GM12801 (cell line): Measurements from ENCODE around the gene CRAT.

Experiments used
- TF ChIP-seq, protein P1 (sequence below): IDR thresholded peaks from one replicate; pipeline ENCODE4 v1.5.1; 2011; ENCODE audit warnings: control low read depth; ENCODE audit not compliant: insufficient read length; ENCODE audit errors: extremely low read depth

Gene CRAT

DNA sequence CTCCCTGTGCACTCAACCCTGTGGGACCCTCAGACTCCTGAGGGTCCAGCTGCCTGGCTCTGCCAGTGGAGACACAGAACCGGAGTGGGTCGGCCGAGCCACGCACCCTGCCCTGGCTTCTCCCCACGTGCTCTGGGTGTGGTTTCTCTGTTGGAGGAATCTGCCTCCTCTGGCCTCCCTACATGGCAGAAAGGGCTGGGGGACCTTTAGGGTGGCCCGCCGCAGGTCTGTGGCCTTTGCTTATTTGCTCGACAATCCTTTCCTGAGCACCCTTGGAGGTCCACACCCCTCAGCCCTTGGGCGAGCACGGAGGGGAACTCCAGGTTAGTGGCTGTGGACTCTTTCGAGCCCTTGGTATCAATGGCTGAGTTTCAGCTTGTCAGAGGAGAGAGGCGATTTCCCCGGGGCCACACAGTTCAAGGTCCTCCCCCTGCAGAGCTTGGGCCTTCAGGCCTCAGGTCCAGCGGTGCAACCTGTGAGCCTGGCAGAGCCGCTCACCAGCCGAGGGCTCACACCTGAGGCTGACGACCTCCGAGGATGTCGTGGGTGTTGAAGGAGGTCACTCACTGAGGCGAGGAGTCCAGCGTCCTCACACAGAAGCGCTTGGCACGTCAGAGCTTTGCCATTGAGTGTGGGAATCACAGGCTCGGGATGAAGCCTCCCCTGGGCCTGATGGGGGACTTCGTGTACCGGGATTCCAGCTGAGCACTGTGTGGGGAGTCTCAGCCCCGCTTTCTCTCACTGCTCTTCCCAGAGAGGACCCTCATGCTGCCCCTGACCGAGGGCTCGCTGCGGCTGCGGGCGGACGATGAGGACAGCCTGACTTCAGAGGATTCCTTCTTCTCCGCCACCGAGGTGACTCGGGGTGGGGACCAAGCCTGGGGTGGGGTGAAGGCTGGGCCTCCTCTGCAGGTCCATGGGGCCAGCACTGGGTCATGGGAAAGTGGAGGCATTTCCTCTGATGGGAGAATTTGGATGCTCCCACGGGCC lies 50.5 kb downstream of the CRAT start:
- TF ChIP-seq, protein P1, sequence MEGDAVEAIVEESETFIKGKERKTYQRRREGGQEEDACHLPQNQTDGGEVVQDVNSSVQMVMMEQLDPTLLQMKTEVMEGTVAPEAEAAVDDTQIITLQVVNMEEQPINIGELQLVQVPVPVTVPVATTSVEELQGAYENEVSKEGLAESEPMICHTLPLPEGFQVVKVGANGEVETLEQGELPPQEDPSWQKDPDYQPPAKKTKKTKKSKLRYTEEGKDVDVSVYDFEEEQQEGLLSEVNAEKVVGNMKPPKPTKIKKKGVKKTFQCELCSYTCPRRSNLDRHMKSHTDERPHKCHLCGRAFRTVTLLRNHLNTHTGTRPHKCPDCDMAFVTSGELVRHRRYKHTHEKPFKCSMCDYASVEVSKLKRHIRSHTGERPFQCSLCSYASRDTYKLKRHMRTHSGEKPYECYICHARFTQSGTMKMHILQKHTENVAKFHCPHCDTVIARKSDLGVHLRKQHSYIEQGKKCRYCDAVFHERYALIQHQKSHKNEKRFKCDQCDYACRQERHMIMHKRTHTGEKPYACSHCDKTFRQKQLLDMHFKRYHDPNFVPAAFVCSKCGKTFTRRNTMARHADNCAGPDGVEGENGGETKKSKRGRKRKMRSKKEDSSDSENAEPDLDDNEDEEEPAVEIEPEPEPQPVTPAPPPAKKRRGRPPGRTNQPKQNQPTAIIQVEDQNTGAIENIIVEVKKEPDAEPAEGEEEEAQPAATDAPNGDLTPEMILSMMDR = no peak

DNA sequence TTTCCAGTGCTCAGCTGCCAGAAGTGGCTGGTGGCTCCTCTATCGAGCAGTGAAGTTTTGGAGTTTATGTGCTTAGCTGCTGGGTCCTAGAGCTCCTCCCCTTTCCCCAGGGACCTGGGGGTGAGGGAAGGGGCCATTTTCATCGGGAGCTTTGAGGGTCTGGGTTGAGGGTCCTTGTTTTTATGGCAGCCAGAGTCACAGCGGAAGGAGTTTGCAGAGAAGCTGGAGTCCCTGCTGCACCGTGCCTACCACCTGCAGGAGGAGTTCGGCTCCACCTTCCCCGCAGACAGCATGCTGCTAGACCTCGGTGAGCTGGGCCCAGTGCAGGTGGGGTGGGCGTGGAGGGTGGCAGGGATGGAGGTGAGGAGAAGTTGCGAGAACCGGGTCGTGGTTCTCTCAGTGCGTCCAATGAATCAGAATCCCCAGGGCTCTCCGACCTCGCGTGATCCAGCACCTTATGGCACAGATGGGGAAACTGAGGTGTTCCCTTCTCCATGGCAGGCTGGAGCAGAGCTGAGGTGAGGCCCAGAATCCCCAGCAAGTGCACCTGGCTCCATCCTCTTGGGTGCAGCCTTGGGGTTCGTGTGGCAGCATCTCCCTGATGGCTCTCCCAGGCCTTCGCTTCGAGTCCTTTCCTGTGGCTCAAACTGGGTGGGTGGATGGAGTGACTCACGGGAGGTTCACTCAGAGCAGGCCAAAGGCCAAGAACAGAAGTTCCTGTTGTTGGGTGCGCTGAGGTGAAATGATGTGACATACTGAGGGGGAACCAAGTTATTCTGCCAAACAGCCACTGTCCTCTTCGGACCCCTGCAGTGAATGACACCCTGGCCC lies 51.4 kb downstream of the CRAT start:
- TF ChIP-seq, protein P1 = no peak

DNA sequence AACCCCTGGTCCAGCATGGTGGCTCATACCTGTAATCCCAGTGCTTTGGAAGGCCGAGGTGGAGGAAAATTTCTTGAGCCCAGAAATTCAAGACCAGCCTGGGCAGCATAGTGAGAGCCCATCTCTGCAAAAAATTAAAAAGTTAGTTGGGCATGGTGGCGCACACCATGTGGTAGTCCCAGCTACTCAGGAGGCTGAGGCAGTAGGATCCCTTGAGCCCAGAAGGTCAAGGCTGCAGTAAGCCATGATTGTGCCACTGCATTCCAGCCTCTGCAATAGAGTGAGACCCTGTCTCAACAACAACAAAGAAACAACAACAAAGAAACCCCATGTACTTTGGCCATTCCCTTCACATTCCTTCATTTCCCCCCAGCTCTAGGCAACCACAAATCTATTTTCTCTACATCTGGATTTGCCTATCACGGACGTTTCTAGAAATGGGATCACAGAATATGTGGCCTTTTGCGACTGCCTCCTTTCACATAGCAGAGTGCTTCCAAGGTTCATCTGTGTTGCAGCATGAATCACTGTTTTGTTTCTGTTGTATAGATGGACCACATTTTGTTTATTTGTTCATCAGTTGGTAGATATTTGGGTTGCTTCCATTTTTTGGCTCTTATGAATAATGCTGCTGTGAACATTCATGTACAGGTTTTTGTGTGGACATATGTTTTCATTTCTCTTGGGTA lies 56.3 kb downstream of the CRAT start:
- TF ChIP-seq, protein P1 = no peak

DNA sequence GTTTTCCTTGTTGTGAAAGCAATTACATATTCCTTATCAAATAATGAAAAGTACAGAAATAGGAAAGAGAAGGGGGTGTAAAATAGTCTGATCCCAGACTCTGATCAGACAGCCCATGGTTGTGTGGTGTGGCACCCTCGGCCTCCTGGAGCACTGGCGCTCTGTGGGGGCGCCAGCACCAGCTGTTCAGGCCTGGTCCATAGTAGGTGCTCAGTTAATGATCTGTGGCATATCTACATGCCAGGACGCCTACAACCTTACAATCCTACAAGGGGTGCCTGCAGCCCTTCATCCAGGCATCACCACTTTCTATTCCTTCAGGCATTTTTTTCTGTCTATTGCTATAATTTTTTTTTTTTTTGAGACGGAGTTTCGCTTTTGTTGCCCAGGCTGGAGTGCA lies 57.6 kb downstream of the CRAT start:
- TF ChIP-seq, protein P1 = no peak

DNA sequence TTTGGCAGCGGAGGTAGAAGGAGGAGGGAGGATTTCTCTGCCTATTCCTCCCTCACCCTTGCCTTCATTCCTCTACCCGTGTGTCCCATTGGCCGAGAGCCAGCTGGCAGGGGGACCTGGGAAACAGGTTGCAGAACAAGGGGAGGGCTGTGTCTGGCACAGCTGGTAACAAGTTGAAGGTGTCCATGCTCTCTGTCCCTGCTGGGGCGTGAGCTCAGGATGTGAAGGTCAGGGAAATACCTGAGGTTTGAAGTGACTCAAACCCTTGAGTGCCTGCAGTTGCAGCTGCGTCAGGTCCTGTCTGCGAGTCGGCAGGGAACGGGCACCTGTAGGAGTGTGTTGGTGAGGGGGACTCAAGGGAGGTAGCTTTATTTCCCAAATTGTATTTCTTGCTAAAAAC lies 58.0 kb downstream of the CRAT start:
- TF ChIP-seq, protein P1 = no peak
